VCaP (cell line): Measurements from ENCODE around the gene NNMT.

ENCODE experiments used
- H3K27ac ChIP-seq: fragments of 450-650 bp; 2 replicates; pipeline ENCODE4 v1.5.1; 2017
- TF ChIP-seq, protein P1 (sequence below): fragments of 450-650 bp; conservative IDR thresholded peaks from 2 replicates; pipeline ENCODE4 v1.5.1; 2017; ENCODE audit warnings: mild to moderate bottlenecking, moderate library complexity

The NNMT gene

DNA sequence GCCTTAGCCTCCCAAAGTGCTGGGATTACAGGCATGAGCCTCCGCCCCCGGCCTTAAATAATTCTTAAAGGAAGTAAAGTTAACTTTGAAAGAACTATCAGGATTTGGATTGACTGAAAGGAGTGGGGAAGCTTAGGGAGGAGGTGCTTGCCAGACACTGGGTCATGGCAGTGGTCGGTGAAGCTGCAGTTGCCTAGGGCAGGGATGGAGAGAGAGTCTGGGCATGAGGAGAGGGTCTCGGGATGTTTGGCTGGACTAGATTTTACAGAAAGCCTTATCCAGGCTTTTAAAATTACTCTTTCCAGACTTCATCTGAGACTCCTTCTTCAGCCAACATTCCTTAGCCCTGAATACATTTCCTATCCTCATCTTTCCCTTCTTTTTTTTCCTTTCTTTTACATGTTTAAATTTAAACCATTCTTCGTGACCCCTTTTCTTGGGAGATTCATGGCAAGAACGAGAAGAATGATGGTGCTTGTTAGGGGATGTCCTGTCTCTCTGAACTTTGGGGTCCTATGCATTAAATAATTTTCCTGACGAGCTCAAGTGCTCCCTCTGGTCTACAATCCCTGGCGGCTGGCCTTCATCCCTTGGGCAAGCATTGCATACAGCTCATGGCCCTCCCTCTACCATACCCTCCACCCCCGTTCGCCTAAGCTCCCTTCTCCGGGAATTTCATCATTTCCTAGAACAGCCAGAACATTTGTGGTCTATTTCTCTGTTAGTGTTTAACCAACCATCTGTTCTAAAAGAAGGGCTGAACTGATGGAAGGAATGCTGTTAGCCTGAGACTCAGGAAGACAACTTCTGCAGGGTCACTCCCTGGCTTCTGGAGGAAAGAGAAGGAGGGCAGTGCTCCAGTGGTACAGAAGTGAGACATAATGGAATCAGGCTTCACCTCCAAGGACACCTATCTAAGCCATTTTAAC, at the start of gene NNMT:
Gene NNMT (plus strand): TSS at position 724 of the 929 bp plus-strand sequence. CDS start 158 bp downstream, at position 882.
- TF ChIP-seq, protein P1, sequence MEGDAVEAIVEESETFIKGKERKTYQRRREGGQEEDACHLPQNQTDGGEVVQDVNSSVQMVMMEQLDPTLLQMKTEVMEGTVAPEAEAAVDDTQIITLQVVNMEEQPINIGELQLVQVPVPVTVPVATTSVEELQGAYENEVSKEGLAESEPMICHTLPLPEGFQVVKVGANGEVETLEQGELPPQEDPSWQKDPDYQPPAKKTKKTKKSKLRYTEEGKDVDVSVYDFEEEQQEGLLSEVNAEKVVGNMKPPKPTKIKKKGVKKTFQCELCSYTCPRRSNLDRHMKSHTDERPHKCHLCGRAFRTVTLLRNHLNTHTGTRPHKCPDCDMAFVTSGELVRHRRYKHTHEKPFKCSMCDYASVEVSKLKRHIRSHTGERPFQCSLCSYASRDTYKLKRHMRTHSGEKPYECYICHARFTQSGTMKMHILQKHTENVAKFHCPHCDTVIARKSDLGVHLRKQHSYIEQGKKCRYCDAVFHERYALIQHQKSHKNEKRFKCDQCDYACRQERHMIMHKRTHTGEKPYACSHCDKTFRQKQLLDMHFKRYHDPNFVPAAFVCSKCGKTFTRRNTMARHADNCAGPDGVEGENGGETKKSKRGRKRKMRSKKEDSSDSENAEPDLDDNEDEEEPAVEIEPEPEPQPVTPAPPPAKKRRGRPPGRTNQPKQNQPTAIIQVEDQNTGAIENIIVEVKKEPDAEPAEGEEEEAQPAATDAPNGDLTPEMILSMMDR, result no peak
- H3K27ac ChIP-seq, result peak within 1 kb of the TSS; percentile 86

DNA sequence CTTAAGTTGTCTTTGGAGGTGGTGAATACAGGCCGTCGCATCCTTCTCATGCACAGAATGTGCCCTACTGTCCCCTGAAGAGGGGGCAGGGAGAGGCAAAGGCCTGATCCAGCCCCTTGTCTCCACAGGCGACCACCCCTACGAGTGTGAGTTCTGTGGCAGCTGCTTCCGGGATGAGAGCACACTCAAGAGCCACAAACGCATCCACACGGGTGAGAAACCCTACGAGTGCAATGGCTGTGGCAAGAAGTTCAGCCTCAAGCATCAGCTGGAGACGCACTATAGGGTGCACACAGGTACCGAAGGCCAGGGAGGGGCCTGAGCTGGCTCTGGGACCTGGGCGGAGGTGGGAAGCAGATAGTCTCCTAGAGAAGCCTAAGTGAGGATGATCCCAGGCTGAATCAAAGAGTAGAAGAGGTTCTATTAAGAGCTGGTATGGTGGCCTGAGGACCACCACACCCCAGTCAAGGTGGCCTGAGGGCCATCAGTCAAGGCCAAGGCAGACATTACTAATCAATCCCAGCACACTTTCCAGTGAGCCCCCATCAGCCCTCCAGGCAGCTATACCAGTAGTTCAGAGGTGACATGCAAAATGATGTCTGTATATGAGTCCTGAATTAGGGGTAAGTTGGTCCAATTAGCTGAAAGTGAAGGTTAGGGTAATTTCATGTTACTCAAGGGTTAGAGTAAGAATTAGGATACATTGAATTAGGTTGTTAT, 49.0 kb upstream of the NNMT start:
- TF ChIP-seq, protein P1, result no peak
- H3K27ac ChIP-seq, result 0 out of 2 replicates have a peak overlapping the region, but pooled peaks have one; percentile 1

DNA sequence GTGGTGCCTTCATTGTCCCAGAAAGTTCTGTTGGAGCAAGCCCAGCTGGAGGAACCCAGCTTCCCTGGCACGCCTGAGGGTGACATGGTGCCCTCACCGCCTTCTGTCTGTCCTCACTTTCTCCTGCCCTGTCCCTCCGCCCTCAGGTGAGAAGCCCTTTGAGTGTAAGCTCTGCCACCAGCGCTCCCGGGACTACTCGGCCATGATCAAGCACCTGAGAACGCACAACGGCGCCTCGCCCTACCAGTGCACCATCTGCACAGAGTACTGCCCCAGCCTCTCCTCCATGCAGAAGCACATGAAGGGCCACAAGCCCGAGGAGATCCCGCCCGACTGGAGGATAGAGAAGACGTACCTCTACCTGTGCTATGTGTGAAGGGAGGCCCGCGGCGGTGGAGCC, 46.0 kb upstream of the NNMT start:
- peak overlapping the region; percentile 29 for H3K27ac ChIP-seq
- TF ChIP-seq, protein P1, result no peak

DNA sequence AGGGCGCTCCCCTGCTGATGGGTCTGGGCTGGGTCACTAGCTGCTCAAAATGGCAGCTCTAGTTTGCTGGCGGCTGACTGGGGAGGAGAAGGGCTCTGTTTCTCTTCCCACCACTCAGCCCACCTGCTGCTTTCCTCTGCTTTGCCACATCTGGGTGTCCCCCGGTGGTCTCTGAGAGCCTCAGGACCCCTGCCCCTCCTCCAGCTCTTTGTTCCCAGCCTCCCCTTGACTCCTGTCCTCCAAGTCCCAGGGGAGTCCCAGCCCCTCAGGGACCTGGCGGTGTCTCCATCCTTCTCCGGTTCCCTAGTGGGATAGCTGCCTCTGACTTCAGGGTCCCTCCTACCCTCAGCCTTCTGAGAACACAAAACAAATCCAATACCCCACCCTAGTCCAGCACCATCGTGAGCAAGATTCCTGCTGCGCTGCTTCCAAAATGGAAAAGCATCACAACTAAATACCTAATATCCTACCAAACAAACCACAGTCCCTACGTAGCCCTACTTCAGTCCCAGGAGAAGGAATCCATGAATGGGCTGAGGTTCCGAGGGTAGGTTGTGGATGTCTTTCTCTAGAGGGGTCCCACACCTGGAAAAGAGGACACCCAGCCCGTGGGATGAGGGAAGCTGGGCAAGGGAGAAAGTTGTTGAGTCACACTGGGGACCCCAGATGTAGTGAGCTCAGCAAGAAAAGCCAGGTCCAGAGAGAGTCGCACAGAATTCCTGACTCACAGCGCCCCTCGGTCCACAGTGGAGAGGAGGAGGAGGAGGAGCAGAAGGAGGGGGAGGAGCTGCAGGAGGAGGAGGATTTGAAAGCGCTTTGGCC, 45.0 kb upstream of the NNMT start:
- TF ChIP-seq, protein P1, result no peak
- H3K27ac ChIP-seq, result peak overlapping the region; percentile 29

DNA sequence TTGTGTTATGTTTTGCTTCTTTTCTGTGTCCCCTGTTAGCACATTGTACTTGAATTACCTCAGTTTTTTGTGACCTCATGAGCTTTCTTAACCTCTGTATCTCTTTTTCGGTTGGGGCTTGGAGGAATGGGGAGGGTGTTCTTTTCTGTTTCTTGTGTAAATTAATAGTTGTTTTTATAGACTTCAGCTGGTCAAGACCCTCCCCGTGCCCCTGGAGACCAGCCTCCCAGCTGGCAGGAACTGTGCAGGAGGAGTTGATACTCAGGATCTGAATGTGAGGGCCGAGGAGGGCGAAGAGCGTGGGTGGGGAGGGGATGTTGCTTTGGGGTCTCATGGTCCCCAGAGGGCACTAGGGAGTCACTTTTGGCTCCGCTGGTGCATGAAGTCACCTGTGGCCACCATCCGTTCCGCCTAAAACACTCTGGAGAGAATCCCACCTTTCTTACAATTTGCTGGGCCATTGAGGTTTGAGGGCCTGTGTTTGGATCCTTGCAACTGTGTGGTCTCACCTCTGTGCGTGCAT, 44.3 kb upstream of the NNMT start:
- TF ChIP-seq, protein P1, result 0 out of 2 replicates have a peak, but pooled peaks have one; percentile 5
- peak overlapping the region; percentile 29; the same call in 1 of the 2 replicates for H3K27ac ChIP-seq

DNA sequence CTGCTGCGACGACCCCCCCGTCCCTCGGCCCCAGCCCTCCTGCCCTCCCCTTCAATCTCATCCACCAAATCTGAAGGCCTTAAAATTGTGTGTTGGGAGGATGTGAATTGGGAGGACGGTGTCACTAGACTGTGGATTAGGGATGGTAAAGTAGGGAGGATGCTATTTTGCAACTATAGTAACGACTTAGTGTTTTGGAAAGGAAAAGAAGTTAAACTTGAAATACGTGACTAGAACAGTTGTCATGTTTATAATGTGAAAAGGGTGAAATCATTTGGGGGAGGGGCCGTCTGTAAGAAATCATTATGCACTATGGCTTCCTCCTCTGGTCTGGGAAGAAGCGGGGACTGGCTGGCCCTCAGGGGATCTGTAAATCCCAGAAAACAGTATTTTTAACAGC, 43.4 kb upstream of the NNMT start:
- TF ChIP-seq, protein P1, result no peak
- peak overlapping the region; percentile 29 for H3K27ac ChIP-seq
